Choroid plexus epithelial cell (primary cell): ENCODE measurements around the gene SH3BP2.

Experiments
- DNase-seq: peaks from one replicate; pipeline ENCODE4 v3.0.0-alpha.2; 2010; ENCODE audit warnings: low read depth
- H3K4me3 ChIP-seq: 2 replicates; pipeline ENCODE4 v1.5.1; 2011; ENCODE audit warnings: low read depth, mild to moderate bottlenecking, control low read depth, low read length, moderate library complexity
- TF ChIP-seq, protein P1 (sequence below): conservative IDR thresholded peaks from 2 replicates; pipeline ENCODE4 v1.5.1; 2011; ENCODE audit warnings: low read depth, mild to moderate bottlenecking, control low read depth, inconsistent platforms, low read length, moderate library complexity

Gene SH3BP2

DNA sequence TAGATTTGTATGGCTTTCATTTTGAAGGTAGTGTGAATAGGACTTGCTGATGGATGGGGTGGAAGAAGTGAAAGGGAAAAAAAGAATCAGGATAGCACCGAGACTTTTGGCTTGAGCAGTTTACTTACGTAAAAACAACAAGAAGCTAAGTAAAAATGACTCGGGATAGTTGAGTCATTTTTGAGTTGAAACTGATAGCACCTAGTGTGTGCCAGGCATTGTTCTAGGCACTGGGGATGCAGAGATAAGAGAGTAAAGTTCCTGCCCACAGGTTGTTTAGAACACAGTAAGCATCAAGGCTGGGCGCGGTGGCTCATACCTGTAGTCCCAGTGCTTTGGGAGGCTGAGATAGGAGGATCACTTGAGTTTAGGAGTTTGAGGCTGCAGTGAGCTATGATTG is 85.5 kb downstream of the SH3BP2 start:
- H3K4me3 ChIP-seq, result no peak overlapping the region
- TF ChIP-seq, protein P1, sequence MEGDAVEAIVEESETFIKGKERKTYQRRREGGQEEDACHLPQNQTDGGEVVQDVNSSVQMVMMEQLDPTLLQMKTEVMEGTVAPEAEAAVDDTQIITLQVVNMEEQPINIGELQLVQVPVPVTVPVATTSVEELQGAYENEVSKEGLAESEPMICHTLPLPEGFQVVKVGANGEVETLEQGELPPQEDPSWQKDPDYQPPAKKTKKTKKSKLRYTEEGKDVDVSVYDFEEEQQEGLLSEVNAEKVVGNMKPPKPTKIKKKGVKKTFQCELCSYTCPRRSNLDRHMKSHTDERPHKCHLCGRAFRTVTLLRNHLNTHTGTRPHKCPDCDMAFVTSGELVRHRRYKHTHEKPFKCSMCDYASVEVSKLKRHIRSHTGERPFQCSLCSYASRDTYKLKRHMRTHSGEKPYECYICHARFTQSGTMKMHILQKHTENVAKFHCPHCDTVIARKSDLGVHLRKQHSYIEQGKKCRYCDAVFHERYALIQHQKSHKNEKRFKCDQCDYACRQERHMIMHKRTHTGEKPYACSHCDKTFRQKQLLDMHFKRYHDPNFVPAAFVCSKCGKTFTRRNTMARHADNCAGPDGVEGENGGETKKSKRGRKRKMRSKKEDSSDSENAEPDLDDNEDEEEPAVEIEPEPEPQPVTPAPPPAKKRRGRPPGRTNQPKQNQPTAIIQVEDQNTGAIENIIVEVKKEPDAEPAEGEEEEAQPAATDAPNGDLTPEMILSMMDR, result no peak
- no peak for DNase-seq

DNA sequence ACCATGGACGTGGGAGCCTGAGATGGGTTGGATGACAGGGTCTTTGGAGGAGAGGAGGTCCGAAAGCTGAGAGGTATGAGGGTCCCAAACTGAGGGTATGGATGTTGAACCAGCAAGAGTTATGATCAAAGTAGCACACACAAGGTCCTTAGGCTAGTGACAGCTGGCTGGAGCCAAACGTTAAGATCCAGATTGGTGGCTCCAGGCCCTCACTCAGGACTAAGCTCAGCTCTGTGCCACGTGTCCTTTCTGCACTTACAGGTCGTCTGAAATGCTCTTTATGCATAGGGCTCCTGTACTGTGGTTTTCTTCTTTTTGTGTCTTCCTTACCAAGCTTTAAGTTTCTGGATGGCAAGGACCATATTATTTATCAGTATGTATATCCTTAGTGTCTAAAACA is 86.1 kb downstream of the SH3BP2 start:
- TF ChIP-seq, protein P1, result no peak
- H3K4me3 ChIP-seq, result no peak overlapping the region
- no peak for DNase-seq

DNA sequence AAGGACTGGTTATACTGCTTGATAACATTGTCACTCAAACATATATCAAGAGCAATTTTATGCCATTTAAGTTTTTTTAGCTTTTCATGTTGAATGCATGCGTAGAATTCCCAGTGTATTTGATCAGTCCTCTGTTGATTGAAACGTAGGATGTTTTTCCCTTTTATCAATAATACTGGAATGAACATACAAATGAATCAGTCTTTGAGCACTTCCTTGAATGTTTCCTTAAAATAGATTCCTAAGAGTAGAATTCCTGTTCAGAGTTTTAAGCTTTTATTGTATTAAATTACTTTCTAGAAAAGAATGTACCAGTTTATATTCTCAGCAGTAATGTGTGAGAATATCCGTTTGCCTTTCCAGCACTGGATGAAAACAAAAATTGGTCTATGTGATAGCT is 88.5 kb downstream of the SH3BP2 start:
- TF ChIP-seq, protein P1, result no peak
- H3K4me3 ChIP-seq, result no peak overlapping the region
- no peak for DNase-seq

DNA sequence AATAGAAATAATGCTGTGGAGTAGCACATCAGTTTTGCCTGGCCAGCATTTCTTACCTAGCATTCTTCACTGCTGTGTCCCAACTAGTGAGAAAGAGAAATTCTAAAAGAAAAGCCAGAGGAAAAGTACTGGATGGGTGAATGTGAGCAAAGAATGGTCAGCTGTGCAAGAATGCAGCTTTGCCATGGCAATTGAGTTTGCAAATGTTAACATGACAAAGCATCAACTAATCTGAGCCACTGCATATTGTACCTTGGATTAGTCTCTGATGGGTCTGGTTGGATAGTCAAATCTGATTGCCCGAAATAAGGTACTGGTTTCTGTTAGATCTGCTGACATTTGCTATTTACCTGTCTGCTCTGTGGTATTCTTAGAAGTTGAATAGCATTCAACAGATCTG is 89.5 kb downstream of the SH3BP2 start:
- DNase-seq, result no peak
- TF ChIP-seq, protein P1, result no peak
- no peak overlapping the region for H3K4me3 ChIP-seq

DNA sequence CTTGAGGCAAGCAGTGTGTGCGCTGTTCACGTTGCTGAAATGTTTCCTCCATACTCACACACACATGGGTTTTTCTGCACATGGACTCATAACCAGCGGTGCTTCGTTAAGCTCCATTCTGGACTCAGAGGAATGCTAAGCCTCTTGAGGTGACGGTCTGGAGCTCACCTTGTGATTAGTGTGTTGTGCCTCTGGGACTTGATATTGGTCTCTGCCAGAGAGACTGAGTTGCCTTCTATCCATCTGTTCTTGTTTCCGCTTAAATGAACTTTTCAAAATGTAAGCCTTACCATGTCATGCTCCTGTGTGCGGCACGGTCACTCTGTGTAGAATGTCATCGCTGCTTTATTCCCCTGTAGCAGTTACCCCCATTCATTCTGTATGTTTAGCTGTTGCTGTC is 93.3 kb downstream of the SH3BP2 start:
- H3K4me3 ChIP-seq, result no peak overlapping the region
- TF ChIP-seq, protein P1, result no peak
- no peak for DNase-seq

DNA sequence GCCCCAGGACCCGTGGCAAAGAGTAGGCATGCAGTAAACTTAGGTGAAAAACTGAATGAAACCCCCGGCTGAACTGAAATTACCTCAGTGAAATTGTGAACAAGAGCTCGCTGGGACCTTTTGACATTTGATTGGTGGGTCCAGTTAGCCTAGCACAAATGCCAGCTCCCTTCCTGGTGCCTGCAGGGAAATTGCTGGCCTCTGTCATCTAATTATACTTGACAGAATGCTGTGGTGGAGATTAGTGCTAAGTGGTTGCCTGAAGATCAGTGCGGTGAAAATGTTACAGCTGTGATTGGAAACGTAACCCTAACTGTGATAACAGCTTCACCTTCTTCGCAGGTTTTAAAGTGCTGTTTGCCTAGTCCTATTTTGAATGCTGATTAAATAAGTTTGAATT is 93.7 kb downstream of the SH3BP2 start:
- TF ChIP-seq, protein P1, result no peak
- DNase-seq, result no peak
- no peak overlapping the region for H3K4me3 ChIP-seq

DNA sequence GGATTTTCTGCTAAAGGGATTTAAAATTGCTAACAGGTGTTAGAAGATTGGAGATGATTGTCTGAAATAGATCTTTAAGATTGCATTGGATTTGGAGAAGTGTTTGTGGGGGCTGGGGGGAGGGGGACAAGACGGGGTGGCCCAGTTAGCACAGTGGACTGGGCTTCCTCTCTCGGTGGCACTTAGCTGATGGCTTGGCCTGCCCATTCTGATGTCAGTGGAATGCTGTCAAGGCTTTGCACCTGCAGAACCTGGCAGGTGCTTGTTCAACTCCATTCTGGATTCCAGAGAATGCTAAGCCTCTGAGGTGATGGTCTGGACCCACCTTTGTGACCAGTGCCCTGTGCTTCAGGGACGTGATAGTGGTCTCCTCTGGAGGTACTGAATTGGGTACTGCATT is 94.5 kb downstream of the SH3BP2 start:
- no peak for DNase-seq
- no peak overlapping the region for H3K4me3 ChIP-seq
- TF ChIP-seq, protein P1, result no peak
